ENCODE data around the gene SCT.

Gene SCT

DNA sequence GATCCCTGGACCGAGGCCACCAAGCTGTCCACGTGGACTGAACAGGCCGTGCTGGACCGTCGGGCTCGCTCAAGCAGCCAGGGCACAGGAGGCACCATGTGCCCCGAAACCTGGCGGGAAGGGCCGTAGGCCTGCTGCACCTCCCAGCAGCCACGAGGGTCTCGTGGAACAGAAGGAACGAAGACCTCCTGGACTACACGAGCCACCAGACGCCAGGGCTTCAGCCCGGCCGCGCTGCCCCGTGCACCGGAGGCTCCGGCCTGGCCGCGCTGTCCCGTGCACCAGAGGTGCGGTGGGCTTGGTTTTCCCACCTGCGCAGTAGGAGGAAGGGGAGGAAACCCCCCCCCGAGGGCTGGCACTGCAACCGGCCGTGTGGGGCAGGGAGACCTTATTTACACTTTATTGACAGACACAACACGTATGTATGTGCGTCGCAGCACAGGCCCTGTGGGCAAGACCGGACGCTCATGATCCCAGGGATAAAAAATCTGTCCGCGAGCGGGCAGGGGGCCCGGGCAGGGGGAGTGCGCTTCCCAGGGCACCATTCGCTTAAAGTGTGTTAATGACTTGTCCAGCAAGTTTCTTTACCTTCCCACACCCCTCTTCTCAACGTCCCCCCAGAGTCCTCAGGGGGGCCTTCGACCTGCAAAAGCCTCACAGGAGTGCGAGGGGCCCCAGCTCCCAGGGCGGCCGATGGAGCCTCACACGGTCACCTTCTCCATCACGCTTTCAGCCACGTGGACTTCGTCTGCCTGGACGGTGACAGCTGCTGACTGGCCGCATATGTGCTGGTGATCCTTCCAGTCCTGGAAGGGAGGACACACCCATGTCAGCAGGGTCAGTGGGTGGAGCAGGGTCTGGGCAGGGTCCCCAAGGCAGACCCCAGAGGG is 17.1 kb upstream of the SCT start:
- no peak for DNase-seq

DNA sequence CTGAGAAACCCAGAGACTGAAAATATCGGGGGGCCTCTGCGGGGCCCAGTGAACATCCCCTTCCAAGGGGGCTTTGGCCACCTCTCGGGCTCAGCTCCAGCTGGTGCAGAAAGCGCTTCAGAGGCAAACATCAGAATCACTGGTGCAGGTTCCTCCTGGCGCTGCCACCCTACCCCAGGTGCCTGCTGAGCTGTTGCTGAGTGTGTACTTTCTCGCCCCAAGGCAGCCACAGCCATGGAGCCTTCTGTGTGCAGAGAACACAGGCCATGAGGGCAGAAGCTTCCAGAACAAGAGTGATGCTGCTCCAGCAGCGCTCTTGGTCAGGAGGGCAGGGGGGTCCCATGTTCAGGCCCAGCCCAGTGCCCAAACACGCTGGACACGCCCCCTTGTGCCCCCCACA is 16.4 kb upstream of the SCT start:
- no peak for DNase-seq

DNA sequence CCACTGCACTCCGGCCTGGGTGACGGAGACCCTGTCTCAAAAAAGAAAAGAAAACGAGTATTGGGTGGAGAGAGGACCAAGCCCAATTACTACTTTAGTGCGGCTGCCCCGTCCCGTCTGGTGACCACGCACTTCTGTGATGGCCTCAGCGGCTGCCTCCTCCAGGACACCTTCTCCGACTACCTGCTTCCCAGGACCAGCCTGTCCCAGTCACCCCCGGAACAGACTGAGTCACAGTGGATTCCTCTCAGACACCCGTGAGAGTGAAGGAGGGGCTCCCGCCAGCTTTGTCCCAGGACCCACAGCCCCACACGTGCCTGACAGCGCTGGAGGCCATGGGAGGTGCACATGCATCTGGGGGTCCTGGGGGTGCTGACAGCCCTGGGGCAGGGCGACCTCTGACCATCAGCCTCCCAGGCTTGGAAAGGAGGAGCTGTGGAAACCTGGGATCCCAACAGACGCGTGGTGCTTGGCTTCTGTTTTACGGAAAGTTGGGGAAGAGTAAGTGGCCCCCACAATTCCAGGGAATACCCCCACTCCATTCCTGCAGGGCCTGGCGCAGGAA is 14.9 kb upstream of the SCT start:
- no peak for DNase-seq

DNA sequence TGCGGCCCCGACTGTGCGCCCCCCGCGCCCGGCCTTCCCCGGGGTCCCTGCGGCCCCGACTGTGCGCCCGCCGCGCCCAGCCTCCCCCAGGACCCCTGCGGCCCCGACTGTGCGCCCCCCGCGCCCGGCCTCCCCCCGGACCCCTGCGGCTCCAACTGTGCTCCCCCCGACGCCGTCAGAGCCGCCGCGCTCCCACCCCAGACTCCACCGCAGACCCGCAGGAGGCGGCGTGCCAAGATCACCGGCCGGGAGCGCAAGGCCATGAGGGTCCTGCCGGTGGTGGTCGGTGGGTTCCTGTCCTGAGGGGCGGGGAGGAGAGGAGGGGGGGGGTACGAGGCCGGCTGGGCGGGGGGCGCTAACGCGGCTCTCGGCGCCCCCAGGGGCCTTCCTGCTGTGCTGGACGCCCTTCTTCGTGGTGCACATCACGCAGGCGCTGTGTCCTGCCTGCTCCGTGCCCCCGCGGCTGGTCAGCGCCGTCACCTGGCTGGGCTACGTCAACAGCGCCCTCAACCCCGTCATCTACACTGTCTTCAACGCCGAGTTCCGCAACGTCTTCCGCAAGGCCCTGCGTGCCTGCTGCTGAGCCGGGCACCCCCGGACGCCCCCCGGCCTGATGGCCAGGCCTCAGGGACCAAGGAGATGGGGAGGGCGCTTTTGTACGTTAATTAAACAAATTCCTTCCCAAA is 13.2 kb upstream of the SCT start:
- no peak for DNase-seq

DNA sequence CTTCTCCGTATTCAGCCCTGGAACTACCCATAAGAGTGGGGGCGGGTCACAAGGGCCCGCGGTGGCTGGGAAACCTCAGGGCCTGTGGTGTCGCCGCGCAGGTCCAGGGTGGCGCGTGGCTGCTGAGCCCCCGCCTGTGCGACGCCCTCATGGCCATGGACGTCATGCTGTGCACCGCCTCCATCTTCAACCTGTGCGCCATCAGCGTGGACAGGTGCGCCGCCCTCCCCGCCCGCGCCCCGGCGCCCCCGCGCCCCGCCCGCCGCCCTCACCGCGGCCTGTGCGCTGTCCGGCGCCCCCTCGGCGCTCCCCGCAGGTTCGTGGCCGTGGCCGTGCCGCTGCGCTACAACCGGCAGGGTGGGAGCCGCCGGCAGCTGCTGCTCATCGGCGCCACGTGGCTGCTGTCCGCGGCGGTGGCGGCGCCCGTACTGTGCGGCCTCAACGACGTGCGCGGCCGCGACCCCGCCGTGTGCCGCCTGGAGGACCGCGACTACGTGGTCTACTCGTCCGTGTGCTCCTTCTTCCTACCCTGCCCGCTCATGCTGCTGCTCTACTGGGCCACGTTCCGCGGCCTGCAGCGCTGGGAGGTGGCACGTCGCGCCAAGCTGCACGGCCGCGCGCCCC is 12.5 kb upstream of the SCT start:
- DNase-seq, result no peak

DNA sequence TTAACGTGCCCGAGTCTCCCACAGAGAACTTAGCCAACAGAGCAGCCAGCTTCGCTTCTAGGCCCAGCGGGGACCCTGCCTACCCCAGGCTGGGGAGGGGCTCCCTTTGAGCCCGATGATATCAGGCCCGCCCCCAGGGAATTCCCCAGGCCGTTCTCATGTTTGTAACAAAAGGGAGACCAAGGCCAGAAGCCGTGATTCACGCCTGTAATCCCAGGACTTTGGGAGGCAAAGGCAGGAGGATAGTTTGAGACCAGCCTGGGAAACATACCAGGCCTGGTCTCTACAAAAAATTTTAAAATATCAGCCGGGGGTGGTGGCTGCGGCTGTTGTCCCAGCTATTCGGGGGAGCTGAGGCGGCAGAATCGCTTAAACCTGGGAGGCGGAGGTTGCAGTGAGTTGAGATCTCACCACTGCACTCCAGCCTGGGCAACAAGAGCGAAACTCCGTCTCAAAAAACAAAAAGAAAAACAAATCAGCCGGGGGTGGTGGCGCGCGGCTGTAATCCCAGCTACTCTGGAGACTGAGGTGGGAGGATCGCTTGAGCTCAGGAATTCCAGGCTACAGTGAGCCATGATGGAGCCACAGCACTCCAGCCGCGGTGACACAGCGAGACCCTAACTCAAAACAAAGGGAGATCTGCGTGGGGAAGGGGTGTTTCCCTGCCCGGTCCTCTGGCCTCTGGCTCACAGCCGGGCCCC is 11.8 kb upstream of the SCT start:
- DNase-seq, result peak; percentile 38

DNA sequence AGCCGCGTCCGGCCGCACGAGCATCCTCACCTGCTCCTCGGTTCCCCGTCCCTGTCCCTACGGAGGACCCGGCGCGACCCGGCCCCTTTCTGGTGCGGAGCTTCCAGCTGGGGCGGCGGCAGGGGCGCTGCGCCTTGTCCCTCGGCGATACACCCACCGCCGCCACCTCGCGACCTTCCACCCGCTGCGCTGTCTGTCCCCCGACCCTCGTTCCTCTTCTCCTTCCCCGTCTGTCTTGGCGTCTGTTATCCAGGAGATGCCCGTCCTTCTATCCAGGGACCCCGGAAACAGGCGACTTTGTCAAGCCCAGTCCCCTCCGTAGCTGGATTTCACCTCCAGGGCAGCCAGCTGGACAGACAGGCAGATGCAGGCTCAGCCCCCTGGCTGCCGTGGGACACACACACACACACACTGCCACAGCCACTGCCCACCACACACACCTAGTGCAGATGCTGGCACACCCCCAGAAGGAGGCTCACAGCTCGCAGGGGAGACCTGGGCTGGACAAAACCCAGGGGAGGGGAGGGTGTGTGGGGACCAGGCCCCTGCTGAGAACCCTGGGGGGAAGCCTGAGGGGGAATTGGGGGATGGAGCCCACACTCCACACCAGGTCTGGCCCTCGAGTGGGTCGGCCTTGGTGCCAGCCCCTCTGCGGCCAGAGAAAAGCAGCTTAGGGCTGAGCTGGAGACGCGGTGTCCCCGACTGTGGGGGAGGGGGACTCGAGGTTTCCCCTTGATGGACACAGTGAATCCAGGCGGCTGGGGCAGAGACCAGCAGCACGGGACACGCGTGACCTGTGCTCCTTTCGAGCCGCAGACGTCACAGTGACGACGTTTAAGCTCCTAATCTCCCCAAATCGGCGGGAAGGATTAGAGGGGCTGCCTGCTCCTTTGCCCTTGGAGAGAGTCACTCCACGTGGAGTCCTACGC is 10.9 kb upstream of the SCT start:
- DNase-seq, result no peak

DNA sequence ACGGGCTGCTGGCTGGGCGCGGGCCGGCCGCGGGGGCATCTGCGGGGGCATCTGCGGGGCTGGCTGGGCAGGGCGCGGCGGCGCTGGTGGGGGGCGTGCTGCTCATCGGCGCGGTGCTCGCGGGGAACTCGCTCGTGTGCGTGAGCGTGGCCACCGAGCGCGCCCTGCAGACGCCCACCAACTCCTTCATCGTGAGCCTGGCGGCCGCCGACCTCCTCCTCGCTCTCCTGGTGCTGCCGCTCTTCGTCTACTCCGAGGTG is 10.3 kb upstream of the SCT start:
- DNase-seq, result no peak

DNA sequence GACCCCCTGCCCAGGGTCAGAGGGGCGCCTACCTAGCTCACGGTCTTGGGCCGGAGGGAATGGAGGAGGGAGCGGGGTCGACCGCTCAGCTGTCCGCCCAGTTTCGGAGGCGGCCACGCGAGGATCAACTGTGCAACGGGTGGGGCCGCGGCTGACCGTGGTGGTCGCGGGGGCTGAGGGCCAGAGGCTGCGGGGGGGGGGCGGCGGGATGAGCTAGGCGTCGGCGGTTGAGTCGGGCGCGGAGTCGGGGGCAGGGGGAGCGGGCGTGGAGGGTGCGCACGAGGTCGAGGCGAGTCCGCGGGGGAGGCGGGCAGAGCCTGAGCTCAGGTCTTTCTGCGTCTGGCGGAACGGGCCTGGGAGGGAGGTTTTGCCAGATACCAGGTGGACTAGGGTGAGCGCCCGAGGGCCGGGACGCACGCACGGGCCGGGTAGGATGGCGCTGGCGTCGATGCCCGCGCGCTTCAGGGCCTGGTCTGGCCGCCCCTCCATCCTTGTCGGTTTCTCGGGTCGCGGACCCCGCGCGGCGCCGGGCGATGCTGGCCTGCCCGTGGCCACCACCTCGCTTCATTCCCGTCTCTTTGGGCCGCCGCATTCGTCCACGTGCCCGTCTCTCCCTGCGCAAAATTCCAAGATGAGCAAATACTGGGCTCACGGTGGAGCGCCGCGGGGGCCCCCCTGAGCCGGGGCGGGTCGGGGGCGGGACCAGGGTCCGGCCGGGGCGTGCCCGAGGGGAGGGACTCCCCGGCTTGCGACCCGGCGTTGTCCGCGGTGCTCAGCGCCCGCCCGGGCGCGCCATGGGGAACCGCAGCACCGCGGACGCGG is 9.7 kb upstream of the SCT start, which contains the start of gene DRD4:
TSS of gene DRD4 (plus strand) at position 759 of the 822 bp plus-strand sequence. CDS start at position 795, 36 bp downstream.
- DNase-seq, result no peak

DNA sequence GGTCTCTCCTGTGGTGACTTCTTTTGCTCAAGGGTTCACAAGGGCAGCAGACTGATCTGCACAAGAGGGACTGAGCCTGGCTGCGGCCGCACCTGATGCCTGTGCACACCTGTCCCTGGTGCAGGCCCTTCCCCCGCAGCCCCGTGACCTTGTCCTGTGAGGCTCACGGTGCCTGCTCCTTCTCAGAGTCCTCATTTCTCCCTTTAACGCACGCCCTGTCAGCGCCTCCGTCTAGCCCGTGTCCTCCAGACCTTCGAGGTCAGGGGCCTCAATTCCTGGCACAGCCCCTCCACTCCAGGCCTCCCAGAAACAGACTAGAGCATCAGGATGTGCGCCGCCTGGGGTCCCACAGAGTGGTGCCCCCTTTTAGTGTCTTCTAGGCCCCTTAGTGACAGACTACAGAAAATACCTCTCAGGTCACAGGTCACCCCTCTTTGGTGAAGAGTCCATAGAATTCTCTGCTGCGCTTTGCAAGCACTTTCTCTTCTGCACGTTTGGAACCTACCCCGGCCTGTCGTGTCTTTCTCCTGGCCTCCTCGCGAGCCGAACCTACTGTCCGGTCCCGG is 9.0 kb upstream of the SCT start:
- no peak for DNase-seq

DNA sequence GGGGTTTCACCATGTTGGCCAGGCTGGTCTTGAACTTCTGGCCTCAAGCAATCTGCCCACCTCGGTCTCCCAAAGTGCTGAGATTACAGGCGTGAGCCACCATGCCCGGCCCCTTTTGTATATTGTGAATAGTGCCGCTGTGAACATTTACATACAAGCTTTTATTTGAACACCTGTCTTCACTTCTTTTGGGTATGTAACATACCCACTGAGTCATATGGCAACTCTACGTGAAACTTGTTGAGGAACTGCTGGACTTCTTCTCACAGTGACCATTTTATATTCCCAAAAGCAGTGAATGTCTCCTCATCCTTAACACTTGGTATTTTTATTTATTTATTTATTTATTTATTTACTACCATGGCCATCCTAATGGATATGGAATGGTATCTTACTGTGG is 3.9 kb upstream of the SCT start:
- DNase-seq, result no peak

DNA sequence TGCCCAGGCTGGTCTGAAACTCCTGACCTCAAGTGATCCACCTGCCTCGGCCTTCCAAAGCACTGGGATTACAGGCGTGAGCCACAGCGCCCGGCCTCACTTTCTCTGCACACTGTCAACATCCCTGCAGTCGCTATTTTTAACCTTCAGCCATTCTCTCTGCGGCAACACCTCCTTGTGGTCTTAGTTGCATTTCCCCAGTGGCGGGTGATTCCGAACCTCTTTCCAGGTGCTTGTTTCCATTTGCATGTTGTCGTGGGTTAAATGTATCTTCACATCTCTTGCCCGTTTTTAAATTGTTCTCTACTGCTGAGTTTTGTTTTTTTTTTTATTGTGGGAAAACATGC is 2.2 kb upstream of the SCT start:
- DNase-seq, result no peak

DNA sequence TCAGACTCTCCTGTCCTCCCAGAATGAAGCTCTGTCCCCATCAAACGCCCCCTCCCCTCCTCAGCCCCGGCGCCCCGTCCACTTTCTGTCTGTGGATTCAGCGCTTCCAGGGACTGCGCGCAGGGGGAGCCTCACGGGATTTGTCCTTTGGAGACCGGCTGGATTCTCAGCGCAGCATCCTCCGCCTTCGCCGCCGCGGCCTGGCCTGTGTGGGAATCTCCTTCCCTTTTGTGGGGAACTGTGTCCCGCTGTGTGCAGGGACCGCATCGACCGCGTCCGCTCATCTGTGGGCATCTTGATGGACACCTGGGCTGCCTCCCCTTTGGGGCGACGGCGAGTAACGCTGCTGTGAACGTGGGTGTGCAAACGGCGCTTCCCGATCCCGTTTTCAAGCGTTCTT is 1.1 kb upstream of the SCT start:
- no peak for DNase-seq

DNA sequence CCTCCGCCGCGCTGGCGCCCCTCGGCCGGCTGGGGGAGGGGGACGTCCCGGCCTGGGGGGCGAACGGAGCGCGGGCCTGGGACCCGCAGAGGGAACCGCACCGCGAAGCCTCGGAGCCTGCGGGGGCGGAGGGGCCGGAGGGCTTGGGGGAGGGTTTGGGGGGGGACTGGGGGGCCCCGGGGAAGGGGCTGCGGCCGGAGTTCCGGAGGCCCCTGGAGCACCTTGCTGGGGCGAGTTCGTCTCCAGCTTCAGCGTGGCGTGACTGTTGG is 261 bp upstream of the SCT start:
- DNase-seq, result no peak

DNA sequence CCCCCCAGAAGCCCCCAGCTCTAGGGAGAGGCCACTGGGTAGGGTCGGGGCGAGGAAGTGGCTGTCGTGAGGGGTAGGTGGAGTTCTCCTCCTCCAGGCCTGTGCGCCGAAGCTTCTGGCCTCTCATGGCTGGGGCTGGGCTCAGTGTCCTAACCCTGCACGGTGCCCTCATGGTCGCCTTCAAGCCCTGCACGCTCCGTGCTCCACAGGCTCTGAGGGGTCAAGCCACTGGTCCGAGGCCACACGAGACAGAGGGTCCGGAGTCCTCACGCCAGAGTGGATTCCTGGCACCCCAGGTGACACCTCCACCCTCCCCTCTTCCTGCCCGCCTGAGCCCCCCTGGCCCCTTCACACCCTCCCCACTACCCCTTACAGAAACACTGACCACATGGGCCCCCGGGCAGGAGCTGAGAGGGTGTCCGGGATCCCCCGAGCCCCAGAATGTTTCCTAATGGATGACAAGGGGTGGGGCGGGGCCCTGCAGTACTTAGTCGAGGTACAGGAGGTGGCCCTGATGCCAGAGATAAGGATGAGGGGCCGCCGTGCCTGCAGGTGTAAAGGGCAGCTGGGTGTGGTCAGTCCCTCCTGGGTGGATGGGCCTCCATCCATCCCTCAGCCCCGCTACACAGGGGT is 1.2 kb downstream of the SCT start:
- DNase-seq, result no peak

DNA sequence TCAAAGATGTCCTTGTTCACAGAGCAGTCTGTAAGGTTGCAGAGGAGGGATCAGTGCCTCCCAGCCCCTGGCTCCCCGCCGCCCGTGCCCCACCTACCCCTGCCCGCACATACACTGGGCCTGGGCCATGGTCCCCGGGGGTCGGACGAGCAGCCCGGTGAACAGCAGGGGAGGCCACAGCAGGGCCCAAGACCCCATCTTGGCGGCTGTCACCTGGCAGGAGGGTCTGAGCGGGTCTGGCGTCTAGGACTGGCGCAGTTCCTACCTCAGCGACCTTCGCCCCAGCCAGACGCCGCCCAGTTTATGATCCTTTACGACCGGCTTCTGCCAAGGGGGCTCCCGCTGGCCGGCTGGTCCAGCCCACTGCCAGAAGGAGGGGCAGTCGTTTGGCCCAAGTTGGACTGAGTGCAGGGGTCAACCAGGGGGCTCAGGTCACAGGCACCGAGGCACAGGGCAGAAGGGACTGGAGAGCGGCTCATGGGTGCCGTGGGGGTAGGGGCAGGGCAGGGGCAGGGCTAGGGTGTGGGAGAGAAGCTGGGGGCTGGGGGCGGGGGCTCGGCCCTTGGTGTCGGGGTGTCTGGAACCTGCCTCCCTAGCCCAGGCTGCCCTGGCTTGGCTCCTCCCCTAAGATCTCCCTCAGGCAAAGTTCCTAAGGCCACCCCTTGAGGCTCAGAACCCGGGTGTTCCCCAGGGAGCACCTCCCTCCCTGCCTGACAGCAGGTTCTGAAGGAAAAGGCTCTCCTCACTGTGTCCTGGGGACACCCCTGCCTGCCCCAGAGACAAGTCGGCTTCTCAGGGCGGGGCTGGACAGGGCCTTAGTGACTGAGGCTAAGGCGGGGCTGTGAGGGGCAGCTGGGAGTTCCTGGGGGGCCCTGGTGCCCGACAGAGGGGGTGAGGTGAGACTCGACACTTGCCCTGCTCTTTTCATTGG is 2.0 kb downstream of the SCT start, which contains the start of gene CDHR5:
TSS of gene CDHR5 (minus strand) at position 251 of the 931 bp plus-strand sequence. CDS start at position 198, 53 bp downstream.
- no peak for DNase-seq

DNA sequence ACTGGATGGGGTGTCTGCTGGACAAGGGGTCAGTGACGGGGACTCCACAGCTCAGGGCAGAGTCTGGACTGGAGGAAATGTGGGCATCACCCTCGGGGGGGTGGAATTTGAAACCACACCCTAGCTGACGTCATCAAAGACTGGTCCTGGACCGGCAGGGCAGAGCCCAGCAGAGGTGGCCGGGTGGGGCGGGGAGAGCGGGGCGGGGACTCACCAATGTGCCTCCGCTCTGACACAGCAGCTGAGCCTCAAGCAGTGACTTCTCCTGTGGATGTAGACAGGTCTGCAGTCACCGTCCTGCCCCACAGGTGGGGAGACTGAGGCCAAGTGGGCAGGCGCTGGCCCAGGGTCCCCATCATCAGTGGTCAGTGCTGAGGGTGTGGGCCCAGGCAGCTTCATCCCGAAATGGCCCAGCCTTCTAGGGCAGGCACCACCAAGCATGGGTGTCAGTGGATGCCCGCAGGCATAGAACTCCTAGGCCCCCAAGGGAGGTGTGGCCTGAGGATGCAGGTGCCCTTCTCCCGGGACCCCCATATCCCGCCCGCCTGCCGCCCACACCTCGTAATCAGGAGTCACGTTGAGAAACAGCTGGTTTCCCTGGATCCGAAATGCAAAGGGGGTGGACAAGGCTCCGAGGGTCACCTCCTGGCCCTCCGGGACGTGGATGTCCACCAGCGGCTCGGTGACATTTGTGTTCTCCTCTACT is 2.8 kb downstream of the SCT start:
- DNase-seq, result no peak

DNA sequence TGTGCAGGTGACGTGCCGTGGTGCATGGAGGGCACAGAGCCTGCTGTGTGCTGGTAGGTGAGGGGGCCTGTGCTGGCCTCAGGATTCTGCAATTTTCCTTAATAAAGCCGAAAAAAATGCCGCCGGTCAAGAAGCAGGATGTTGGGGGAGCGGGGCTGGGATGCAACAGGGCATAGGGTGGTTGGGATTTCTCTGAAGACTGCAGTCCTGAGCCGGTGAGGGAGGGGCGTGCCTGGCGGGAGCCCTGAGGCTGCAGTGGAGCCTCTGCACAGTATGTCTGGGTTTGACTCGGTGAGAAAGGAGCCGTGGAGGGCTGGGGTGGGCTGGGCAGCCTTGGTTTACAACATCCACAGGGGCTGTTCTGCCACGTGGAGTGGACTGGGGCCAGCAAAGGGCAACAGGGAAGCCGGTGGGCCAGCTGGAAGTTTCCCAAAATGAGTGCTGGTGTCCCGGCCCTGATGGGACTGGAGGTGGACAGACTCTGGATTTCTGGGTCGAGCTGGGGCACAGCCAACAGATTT is 3.6 kb downstream of the SCT start:
- DNase-seq, result no peak

All from kidney glomerular epithelial cell (primary cell).